Raji (cell line): ENCODE results near the gene IQCE.

ENCODE experiments used
- POLR2A ChIP-seq: IDR thresholded peaks from 2 replicates; pipeline ENCODE4 v1.6.1; 2011; ENCODE audit warnings: low read depth, low read length, control low read depth; ENCODE audit not compliant: insufficient read depth

Gene IQCE

GRCh38 chr7:2542916-2543871, 15.6 kb upstream of the IQCE start:
- no peak for TF ChIP-seq POLR2A

GRCh38 chr7:2544541-2545188, 14.1 kb upstream of the IQCE start:
- TF ChIP-seq POLR2A = no peak

- TF ChIP-seq POLR2A = no peak
Observed at GRCh38 chr7:2545746-2546425, 12.9 kb upstream of the IQCE start.

- no peak for TF ChIP-seq POLR2A
Observed at GRCh38 chr7:2546776-2547586, 11.8 kb upstream of the IQCE start.

GRCh38 chr7:2551418-2551817, 7.4 kb upstream of the IQCE start:
- no peak for TF ChIP-seq POLR2A

- TF ChIP-seq POLR2A = no peak
Observed at GRCh38 chr7:2553108-2553507, 5.7 kb upstream of the IQCE start.

GRCh38 chr7:2553831-2554581, 4.8 kb upstream of the IQCE start:
- no peak for TF ChIP-seq POLR2A

- TF ChIP-seq POLR2A = peak; percentile 9; the same call in 1 of the 2 replicates
Observed at GRCh38 chr7:2554661-2555111, 4.1 kb upstream of the IQCE start.

- TF ChIP-seq POLR2A = peak; percentile 82
Observed at GRCh38 chr7:2555121-2556052, 3.4 kb upstream of the IQCE start, which contains the start of gene BRAT1. Gene BRAT1, minus strand, starts transcription at chr7:2555524. Its CDS starts 1,093 bp downstream, at chr7:2554431.

GRCh38 chr7:2559283-2559950, 638 bp downstream of the IQCE start:
- no peak for TF ChIP-seq POLR2A

GRCh38 chr7:2564970-2565540, 6.3 kb downstream of the IQCE start:
- no peak for TF ChIP-seq POLR2A

GRCh38 chr7:2566348-2566889, 7.6 kb downstream of the IQCE start:
- no peak for TF ChIP-seq POLR2A
